HEK293 (cell line): ENCODE data around the gene ARID1A.
A peak's percentile ranks its signal among the peaks of the same experiment; 100 is the strongest.

Experiments
- EGR2 ChIP-seq: fragments of 450-650 bp; formaldehyde crosslinking; IDR thresholded peaks from 2 replicates; pipeline ENCODE4 v1.5.1; 2016; ENCODE audit warnings: low read depth, missing biosample characterization, missing genetic modification characterization
- GFI1B ChIP-seq: fragments of 450-650 bp; formaldehyde crosslinking; IDR thresholded peaks from 2 replicates; pipeline ENCODE4 v1.5.1; 2016; ENCODE audit warnings: missing biosample characterization, missing genetic modification characterization
- GLI4 ChIP-seq: fragments of 450-650 bp; formaldehyde crosslinking; IDR thresholded peaks from 2 replicates; pipeline ENCODE4 v1.5.1; 2016; ENCODE audit warnings: missing biosample characterization, missing genetic modification characterization
- KLF16 ChIP-seq: fragments of 450-650 bp; formaldehyde crosslinking; IDR thresholded peaks from 2 replicates; pipeline ENCODE4 v1.5.1; 2017; ENCODE audit warnings: missing biosample characterization, missing genetic modification characterization
- TRIM28 ChIP-seq: IDR thresholded peaks from 2 replicates; pipeline ENCODE4 v1.6.1; 2011; ENCODE audit warnings: low read length, control low read depth, borderline replicate concordance
- YY2 ChIP-seq: fragments of 450-650 bp; formaldehyde crosslinking; IDR thresholded peaks from 2 replicates; pipeline ENCODE4 v1.5.1; 2016; ENCODE audit warnings: missing biosample characterization, missing genetic modification characterization
- ZBTB17 ChIP-seq: fragments of 450-650 bp; formaldehyde crosslinking; IDR thresholded peaks from 2 replicates; pipeline ENCODE4 v1.5.1; 2016; ENCODE audit warnings: missing biosample characterization, missing genetic modification characterization
- ZBTB20 ChIP-seq: fragments of 450-650 bp; formaldehyde crosslinking; IDR thresholded peaks from 2 replicates; pipeline ENCODE4 v1.5.1; 2016; ENCODE audit warnings: missing biosample characterization, missing genetic modification characterization
- ZBTB7A ChIP-seq: fragments of 450-650 bp; formaldehyde crosslinking; IDR thresholded peaks from 2 replicates; pipeline ENCODE4 v1.5.1; 2016; ENCODE audit warnings: low read depth, missing biosample characterization, missing genetic modification characterization
- ZFP3 ChIP-seq: fragments of 450-650 bp; formaldehyde crosslinking; IDR thresholded peaks from 2 replicates; pipeline ENCODE4 v1.5.1; 2016; ENCODE audit warnings: low read depth, missing biosample characterization, missing genetic modification characterization
- ZNF133 ChIP-seq: fragments of 450-650 bp; formaldehyde crosslinking; IDR thresholded peaks from 2 replicates; pipeline ENCODE4 v1.5.1; 2016; ENCODE audit warnings: missing biosample characterization, missing genetic modification characterization
- ZNF157 ChIP-seq: fragments of 450-650 bp; formaldehyde crosslinking; IDR thresholded peaks from 2 replicates; pipeline ENCODE4 v1.5.1; 2016; ENCODE audit warnings: missing biosample characterization, missing genetic modification characterization
- ZNF174 ChIP-seq: fragments of 450-650 bp; formaldehyde crosslinking; IDR thresholded peaks from 2 replicates; pipeline ENCODE4 v1.5.0; 2017; ENCODE audit warnings: missing biosample characterization, mild to moderate bottlenecking, missing genetic modification characterization
- ZNF211 ChIP-seq: fragments of 450-650 bp; formaldehyde crosslinking; IDR thresholded peaks from 2 replicates; pipeline ENCODE4 v1.5.1; 2016; ENCODE audit warnings: low read depth, missing biosample characterization, missing genetic modification characterization
- ZNF214 ChIP-seq: fragments of 450-650 bp; formaldehyde crosslinking; IDR thresholded peaks from 2 replicates; pipeline ENCODE4 v1.5.1; 2017; ENCODE audit warnings: missing biosample characterization, mild to moderate bottlenecking, missing genetic modification characterization, borderline replicate concordance
- ZNF221 ChIP-seq: fragments of 450-650 bp; formaldehyde crosslinking; IDR thresholded peaks from 2 replicates; pipeline ENCODE4 v1.5.1; 2017; ENCODE audit warnings: missing biosample characterization, missing genetic modification characterization, borderline replicate concordance
- ZNF23 ChIP-seq: fragments of 450-650 bp; formaldehyde crosslinking; IDR thresholded peaks from 2 replicates; pipeline ENCODE4 v1.5.1; 2016; ENCODE audit warnings: missing biosample characterization, missing genetic modification characterization, borderline replicate concordance
- ZNF266 ChIP-seq: fragments of 450-650 bp; formaldehyde crosslinking; IDR thresholded peaks from 2 replicates; pipeline ENCODE4 v1.5.1; 2016; ENCODE audit warnings: missing biosample characterization, missing genetic modification characterization, low read depth
- ZNF37A ChIP-seq: fragments of 450-650 bp; IDR thresholded peaks from 2 replicates; pipeline ENCODE4 v1.5.1; 2018; ENCODE audit warnings: missing biosample characterization, missing genetic modification characterization
- ZNF654 ChIP-seq: fragments of 450-650 bp; formaldehyde crosslinking; IDR thresholded peaks from 2 replicates; pipeline ENCODE4 v1.5.1; 2016; ENCODE audit warnings: low read depth, missing biosample characterization, missing genetic modification characterization
- ZNF76 ChIP-seq: fragments of 450-650 bp; formaldehyde crosslinking; IDR thresholded peaks from 2 replicates; pipeline ENCODE4; 2016; ENCODE audit warnings: low read depth, missing biosample characterization, missing genetic modification characterization, borderline replicate concordance
- ZSCAN23 ChIP-seq: fragments of 450-650 bp; formaldehyde crosslinking; IDR thresholded peaks from 2 replicates; pipeline ENCODE4 v1.5.1; 2016; ENCODE audit warnings: missing biosample characterization, missing genetic modification characterization
- TF ChIP-seq, protein P1 (sequence below): fragments of 450-650 bp; formaldehyde crosslinking; IDR thresholded peaks from 2 replicates; pipeline ENCODE4; 2016; ENCODE audit warnings: missing biosample characterization, missing genetic modification characterization
- TF ChIP-seq, protein P2 (sequence below): fragments of 450-650 bp; formaldehyde crosslinking; IDR thresholded peaks from 2 replicates; pipeline ENCODE4 v1.5.1; 2016; ENCODE audit warnings: missing biosample characterization, missing genetic modification characterization
- TF ChIP-seq, protein P3 (sequence below): fragments of 450-650 bp; formaldehyde crosslinking; IDR thresholded peaks from 2 replicates; pipeline ENCODE4 v1.5.1; 2016; ENCODE audit warnings: missing biosample characterization, missing genetic modification characterization
- TF ChIP-seq, protein P4 (sequence below): fragments of 450-650 bp; formaldehyde crosslinking; IDR thresholded peaks from 2 replicates; pipeline ENCODE4 v1.5.1; 2017; ENCODE audit warnings: missing biosample characterization, missing genetic modification characterization
- TF ChIP-seq, protein P5 (sequence below): fragments of 450-650 bp; formaldehyde crosslinking; IDR thresholded peaks from 2 replicates; pipeline ENCODE4 v1.5.1; 2016; ENCODE audit warnings: missing biosample characterization, missing genetic modification characterization
- TF ChIP-seq, protein P6 (sequence below): fragments of 450-650 bp; formaldehyde crosslinking; IDR thresholded peaks from 2 replicates; pipeline ENCODE4 v1.5.1; 2017; ENCODE audit warnings: missing biosample characterization, missing genetic modification characterization
- TF ChIP-seq, protein P7 (sequence below): fragments of 450-650 bp; formaldehyde crosslinking; IDR thresholded peaks from 2 replicates; pipeline ENCODE4 v1.5.1; 2016; ENCODE audit warnings: missing biosample characterization, missing genetic modification characterization
- TF ChIP-seq, protein P8 (sequence below): fragments of 450-650 bp; formaldehyde crosslinking; IDR thresholded peaks from 2 replicates; pipeline ENCODE4 v1.5.1; 2017; ENCODE audit warnings: missing biosample characterization, missing genetic modification characterization

ARID1A gene

DNA sequence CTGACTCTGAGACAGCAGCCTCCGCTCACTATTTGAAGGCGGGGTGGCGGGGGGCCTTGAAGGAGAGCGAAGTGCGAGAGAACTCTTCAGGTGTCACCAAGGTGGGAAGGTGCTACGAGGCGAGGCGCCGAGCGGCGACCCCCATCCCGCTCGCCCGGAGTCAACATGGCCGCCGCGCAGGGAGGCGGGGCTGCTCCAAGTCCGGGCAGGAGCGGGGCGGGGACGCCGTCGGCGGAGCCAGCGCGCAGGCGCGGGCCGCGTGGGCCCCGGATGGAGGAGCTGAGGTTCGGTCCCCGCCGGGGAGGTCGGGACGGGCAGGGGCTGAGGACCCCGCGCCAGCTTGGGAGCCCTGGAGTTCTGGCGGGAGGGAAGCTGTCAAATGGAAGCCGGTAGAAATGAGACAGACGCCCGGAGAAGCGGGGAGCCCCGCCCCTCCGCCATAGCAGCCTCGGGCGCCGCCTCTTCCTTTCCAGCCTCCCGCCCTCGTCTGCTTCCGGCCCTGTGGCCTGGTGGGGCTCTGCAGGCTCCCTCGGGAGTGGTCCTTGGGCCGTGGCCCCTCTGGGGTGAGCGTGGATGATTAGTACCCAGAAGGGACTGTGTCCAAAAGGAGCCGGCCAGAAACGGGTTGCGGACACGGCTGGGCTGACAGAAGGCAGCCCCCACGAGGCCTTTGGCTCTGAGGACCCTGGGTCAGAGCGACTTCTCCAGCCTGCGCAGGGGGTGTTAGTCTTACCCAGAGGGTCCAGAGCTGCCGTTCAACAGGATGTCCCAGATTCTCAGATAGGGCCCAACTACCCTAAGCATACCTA is 92.1 kb downstream of the ARID1A start, which contains the start of gene PIGV (continued):
- TF ChIP-seq, protein P1, sequence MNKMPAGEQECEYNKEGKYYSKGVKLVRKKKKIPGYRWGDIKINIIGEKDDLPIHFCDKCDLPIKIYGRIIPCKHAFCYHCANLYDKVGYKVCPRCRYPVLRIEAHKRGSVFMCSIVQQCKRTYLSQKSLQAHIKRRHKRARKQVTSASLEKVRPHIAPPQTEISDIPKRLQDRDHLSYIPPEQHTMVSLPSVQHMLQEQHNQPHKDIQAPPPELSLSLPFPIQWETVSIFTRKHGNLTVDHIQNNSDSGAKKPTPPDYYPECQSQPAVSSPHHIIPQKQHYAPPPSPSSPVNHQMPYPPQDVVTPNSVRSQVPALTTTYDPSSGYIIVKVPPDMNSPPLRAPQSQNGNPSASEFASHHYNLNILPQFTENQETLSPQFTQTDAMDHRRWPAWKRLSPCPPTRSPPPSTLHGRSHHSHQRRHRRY (tag by site-specific recombination), result no peak
- TF ChIP-seq, protein P2, sequence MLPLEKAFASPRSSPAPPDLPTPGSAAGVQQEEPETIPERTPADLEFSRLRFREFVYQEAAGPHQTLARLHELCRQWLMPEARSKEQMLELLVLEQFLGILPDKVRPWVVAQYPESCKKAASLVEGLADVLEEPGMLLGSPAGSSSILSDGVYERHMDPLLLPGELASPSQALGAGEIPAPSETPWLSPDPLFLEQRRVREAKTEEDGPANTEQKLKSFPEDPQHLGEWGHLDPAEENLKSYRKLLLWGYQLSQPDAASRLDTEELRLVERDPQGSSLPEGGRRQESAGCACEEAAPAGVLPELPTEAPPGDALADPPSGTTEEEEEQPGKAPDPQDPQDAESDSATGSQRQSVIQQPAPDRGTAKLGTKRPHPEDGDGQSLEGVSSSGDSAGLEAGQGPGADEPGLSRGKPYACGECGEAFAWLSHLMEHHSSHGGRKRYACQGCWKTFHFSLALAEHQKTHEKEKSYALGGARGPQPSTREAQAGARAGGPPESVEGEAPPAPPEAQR (tag by site-specific recombination), result no peak
- TF ChIP-seq TRIM28 (no peak; the same call in 1 of the 2 replicates), ZNF211 (tag by site-specific recombination) (no peak), ZNF266 (tag by site-specific recombination) (no peak), ZNF654 (no peak), ZNF23 (tag by site-specific recombination) (no peak), KLF16 (tag by site-specific recombination) (peak; percentile 77), ZNF133 (no peak), ZNF174 (no peak), YY2 (peak; percentile 67), ZSCAN23 (tag by site-specific recombination) (no peak), EGR2 (peak; percentile 21), ZNF37A (tag by site-specific recombination) (no peak), ZBTB20 (tag by site-specific recombination) (peak; percentile 83), ZNF76 (tag by site-specific recombination) (peak; percentile 82; the same call in 1 of the 2 replicates), GLI4 (tag by site-specific recombination) (no peak), ZNF214 (tag by site-specific recombination) (no peak), ZBTB17 (peak; percentile 88), GFI1B (no peak), ZFP3 (tag by site-specific recombination) (no peak), ZNF221 (tag by site-specific recombination) (no peak), ZNF157 (tag by site-specific recombination) (no peak), ZBTB7A (no peak)
- TF ChIP-seq, protein P3, sequence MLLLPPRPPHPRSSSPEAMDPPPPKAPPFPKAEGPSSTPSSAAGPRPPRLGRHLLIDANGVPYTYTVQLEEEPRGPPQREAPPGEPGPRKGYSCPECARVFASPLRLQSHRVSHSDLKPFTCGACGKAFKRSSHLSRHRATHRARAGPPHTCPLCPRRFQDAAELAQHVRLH (tag by site-specific recombination), result no peak
- TF ChIP-seq, protein P4, sequence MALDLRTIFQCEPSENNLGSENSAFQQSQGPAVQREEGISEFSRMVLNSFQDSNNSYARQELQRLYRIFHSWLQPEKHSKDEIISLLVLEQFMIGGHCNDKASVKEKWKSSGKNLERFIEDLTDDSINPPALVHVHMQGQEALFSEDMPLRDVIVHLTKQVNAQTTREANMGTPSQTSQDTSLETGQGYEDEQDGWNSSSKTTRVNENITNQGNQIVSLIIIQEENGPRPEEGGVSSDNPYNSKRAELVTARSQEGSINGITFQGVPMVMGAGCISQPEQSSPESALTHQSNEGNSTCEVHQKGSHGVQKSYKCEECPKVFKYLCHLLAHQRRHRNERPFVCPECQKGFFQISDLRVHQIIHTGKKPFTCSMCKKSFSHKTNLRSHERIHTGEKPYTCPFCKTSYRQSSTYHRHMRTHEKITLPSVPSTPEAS, result no peak
- TF ChIP-seq, protein P5, sequence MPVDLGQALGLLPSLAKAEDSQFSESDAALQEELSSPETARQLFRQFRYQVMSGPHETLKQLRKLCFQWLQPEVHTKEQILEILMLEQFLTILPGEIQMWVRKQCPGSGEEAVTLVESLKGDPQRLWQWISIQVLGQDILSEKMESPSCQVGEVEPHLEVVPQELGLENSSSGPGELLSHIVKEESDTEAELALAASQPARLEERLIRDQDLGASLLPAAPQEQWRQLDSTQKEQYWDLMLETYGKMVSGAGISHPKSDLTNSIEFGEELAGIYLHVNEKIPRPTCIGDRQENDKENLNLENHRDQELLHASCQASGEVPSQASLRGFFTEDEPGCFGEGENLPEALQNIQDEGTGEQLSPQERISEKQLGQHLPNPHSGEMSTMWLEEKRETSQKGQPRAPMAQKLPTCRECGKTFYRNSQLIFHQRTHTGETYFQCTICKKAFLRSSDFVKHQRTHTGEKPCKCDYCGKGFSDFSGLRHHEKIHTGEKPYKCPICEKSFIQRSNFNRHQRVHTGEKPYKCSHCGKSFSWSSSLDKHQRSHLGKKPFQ (tag by site-specific recombination), result no peak
- TF ChIP-seq, protein P6, sequence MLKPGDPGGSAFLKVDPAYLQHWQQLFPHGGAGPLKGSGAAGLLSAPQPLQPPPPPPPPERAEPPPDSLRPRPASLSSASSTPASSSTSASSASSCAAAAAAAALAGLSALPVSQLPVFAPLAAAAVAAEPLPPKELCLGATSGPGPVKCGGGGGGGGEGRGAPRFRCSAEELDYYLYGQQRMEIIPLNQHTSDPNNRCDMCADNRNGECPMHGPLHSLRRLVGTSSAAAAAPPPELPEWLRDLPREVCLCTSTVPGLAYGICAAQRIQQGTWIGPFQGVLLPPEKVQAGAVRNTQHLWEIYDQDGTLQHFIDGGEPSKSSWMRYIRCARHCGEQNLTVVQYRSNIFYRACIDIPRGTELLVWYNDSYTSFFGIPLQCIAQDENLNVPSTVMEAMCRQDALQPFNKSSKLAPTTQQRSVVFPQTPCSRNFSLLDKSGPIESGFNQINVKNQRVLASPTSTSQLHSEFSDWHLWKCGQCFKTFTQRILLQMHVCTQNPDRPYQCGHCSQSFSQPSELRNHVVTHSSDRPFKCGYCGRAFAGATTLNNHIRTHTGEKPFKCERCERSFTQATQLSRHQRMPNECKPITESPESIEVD (tag by site-specific recombination), result no peak
- TF ChIP-seq, protein P7, sequence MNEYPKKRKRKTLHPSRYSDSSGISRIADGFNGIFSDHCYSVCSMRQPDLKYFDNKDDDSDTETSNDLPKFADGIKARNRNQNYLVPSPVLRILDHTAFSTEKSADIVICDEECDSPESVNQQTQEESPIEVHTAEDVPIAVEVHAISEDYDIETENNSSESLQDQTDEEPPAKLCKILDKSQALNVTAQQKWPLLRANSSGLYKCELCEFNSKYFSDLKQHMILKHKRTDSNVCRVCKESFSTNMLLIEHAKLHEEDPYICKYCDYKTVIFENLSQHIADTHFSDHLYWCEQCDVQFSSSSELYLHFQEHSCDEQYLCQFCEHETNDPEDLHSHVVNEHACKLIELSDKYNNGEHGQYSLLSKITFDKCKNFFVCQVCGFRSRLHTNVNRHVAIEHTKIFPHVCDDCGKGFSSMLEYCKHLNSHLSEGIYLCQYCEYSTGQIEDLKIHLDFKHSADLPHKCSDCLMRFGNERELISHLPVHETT (tag by site-specific recombination), result no peak
- TF ChIP-seq, protein P8, sequence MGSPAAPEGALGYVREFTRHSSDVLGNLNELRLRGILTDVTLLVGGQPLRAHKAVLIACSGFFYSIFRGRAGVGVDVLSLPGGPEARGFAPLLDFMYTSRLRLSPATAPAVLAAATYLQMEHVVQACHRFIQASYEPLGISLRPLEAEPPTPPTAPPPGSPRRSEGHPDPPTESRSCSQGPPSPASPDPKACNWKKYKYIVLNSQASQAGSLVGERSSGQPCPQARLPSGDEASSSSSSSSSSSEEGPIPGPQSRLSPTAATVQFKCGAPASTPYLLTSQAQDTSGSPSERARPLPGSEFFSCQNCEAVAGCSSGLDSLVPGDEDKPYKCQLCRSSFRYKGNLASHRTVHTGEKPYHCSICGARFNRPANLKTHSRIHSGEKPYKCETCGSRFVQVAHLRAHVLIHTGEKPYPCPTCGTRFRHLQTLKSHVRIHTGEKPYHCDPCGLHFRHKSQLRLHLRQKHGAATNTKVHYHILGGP (tag by site-specific recombination), result no peak
